ENCODE measurements around the gene NCR2. TPM values are rescaled to one million over a fixed set of nuclear protein-coding genes. Genes with fewer than 3 reads are reported as not detected.

NCR2 gene
- total and polyA plus RNA-seq, 2 of the 13 experiments (the other 11 are each of a cell fraction or from before 2014, with no cell fraction given), result not detected

GRCh38 chr6:41356825-41357224, 21.4 kb downstream of the NCR2 start (continued):
- TF ChIP-seq, protein P1, sequence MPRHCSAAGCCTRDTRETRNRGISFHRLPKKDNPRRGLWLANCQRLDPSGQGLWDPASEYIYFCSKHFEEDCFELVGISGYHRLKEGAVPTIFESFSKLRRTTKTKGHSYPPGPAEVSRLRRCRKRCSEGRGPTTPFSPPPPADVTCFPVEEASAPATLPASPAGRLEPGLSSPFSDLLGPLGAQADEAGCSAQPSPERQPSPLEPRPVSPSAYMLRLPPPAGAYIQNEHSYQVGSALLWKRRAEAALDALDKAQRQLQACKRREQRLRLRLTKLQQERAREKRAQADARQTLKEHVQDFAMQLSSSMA (CRISPR knock-in tag; IDR thresholded peaks at IDR 0.05), result no peak
- TF ChIP-seq ZSCAN30 (CRISPR knock-in tag; IDR thresholded peaks at IDR 0.05), result no peak
- TF ChIP-seq ZIK1 (CRISPR knock-in tag; IDR thresholded peaks at IDR 0.05; ENCODE audit: borderline replicate concordance, low read depth), result no peak
- no peak for TF ChIP-seq JUNB (CRISPR knock-in tag; IDR thresholded peaks at IDR 0.05; ENCODE audit: borderline replicate concordance)
- no peak for TF ChIP-seq ZNF160 (CRISPR knock-in tag; IDR thresholded peaks at IDR 0.05)
- TF ChIP-seq LCORL (IDR thresholded peaks at IDR 0.05), result no peak
- no peak for TF ChIP-seq LCORL (CRISPR knock-in tag; IDR thresholded peaks at IDR 0.05)
- TF ChIP-seq CBX2 (IDR thresholded peaks at IDR 0.05; ENCODE audit: low read depth, low read length), result no peak
- no peak for TF ChIP-seq CBX2 (CRISPR knock-in tag; IDR thresholded peaks at IDR 0.05; ENCODE audit: low read depth)

DNA sequence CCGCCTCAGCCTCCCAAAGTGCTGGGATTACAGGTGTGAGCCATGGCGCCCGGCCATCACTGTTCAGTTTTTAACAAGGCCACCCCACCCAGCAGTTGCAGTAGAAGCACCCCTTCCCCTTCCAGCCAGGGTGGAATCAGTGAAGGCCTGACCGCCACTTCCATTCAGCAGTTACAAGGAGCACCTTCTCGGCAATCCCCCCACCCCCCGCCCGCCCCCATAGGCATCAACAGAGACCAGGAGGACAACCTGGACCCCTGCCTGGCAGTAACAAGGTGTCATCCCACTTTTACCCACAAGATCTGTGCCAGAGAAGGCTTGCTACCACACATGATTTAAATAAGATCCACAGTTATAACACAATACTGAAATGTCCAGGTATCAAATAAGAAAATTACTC, 23.1 kb downstream of the NCR2 start:
- ChIA-PET CTCF (ENCODE audit: low intra/inter-chr PET ratio, low total read pairs) (no interaction called here), POLR2A (no interaction called here)
- WGBS (ENCODE audit: low lambda C conversion rate), result 47% methylated on average over 7 of the region's 7 CpGs
- Histone ChIP-seq H3K4me1 (ENCODE audit: insufficient read depth, low read length) (no peaks in the 10 kb centered on the region), H3K4me3 (replicated peaks in 1 of 3; ENCODE audit: insufficient read depth in 1 of 3, low read depth in 2 of 3, low read length in 3 of 3) (no peak overlapping the region), H3K4me2 (ENCODE audit: low read depth, low read length) (no peak overlapping the region), H3K27ac (ENCODE audit: extremely low read length, insufficient read depth, low read length) (no peak overlapping the region), H3K9ac (ENCODE audit: insufficient read depth, low read depth, low read length) (no peak overlapping the region), H3K27me3 (ENCODE audit: control insufficient read depth in 1 of 2, insufficient read depth in 2 of 2, low read length in 2 of 2) (peaks cover 2 to 26% of the 10 kb centered on the region in 2 experiments; a peak in 2 of 5 replicates), H2AFZ (ENCODE audit: low read length) (no peak overlapping the region), H3K79me2 (ENCODE audit: insufficient read depth, low read length) (no peaks in the 10 kb centered on the region), H3K36me3 (replicated peaks in 1 of 2; ENCODE audit: control insufficient read depth in 1 of 2, insufficient read depth in 2 of 2, low read length in 2 of 2) (no peaks in the 10 kb centered on the region), H3K9me3 (ENCODE audit: low read length) (peaks cover 18% of the 10 kb centered on the region), H4K20me1 (ENCODE audit: insufficient read depth, low read length) (no peaks in the 10 kb centered on the region)
- intact Hi-C loops (cut with micrococcal nuclease; ENCODE audit: unreplicated experiment), result no loop called here
- in situ Hi-C loops (cut with HindIII; ENCODE audit: extremely low pct_ligation_motif_present, low pct_unique_long_range_greater_than_20kb), result loop anchor here (25.0 kb wide), 1 partner anchor 679 kb away; no protein-coding TSS in a partner anchor
- ATAC-seq (no peak), FAIRE-seq (no peak), DNase-seq (ENCODE audit: low spot score) (no peak)
- TF ChIP-seq ISX (CRISPR knock-in tag; conservative IDR thresholded peaks at IDR 0.05) (no peak), SOX13 (IDR thresholded peaks at IDR 0.05) (no peak), SOX13 (CRISPR knock-in tag; conservative IDR thresholded peaks at IDR 0.05 in 1 of 2, IDR thresholded peaks at IDR 0.05 in 1 of 2) (no peak), YY1 (IDR thresholded peaks at IDR 0.05; ENCODE audit: insufficient read depth, insufficient replicate concordance, low read depth, low read length) (no peak), MTF1 (CRISPR knock-in tag; IDR thresholded peaks at IDR 0.05) (no peak), ZNF766 (CRISPR knock-in tag; IDR thresholded peaks at IDR 0.05; ENCODE audit: borderline replicate concordance) (no peak), ZSCAN9 (CRISPR knock-in tag; IDR thresholded peaks at IDR 0.05; ENCODE audit: borderline replicate concordance) (no peak), ZNF850 (CRISPR knock-in tag; conservative IDR thresholded peaks at IDR 0.05) (no peak), ZNF44 (CRISPR knock-in tag; IDR thresholded peaks at IDR 0.05) (no peak)
- TF ChIP-seq, protein P2, sequence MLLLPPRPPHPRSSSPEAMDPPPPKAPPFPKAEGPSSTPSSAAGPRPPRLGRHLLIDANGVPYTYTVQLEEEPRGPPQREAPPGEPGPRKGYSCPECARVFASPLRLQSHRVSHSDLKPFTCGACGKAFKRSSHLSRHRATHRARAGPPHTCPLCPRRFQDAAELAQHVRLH (CRISPR knock-in tag; IDR thresholded peaks at IDR 0.05; ENCODE audit: borderline replicate concordance, low read depth), result no peak
- no TSS peak for BruUV-seq (replicated peaks)

Data from HepG2 (cell line).